Measurements from ENCODE around the gene CCDC87. TPM values are rescaled to one million over a fixed set of nuclear protein-coding genes. Genes with fewer than 3 reads are reported as not detected.

Gene CCDC87
- total and polyA plus RNA-seq, 2 experiments from 2014 or later = 0.39 to 1.2 TPM

DNA sequence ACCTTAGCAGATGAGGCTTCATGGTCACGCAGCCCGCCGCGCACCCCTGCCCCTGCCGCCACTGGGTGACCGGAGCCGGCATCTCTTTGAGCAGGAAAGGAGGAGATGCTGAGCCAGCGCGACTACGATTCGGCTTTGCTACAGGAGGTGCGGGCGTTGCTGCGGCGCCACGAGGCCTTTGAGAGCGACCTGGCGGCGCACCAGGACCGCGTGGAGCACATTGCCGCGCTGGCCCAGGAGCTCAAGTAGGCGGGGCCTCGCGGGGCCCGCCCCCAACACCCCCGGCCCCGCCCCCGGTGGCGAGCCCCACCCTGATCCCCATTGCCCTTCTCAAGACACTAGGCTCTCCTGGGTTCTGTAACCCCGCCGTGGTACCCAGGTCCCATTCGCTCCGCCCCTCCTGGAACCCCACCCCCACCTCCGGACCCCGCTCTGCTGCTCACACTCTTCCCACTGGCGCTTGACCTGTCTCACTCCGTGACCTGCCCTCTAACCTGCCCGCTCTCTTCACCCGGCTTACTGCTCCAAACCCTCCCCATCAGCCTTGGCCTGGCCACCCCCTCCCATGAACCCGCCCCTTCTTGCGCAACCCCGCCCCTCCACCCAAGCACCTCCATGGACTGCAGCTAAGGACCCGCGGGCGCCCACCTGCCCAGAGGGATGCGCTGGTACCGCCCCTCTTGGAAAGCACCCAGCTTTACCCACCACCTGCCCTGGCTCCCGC is 33.6 kb downstream of the CCDC87 start:
- peak; percentile 84 for DNase-seq (ENCODE audit: low spot score)
- Histone ChIP-seq H3K4me2 (peak overlapping the region; percentile 60; the same call in 1 of the 2 replicates), H3F3A (replicated peaks; ENCODE audit: low read depth) (0 out of 2 replicates have a peak, but pooled peaks cover 3% of the 10 kb centered on the region), H2AFZ (0 out of 2 replicates have a peak overlapping the region, but pooled peaks have one; percentile 76), H3K4me1 (ENCODE audit: insufficient read depth) (0 out of 2 replicates have a peak, but pooled peaks cover 4% of the 10 kb centered on the region), H4K20me1 (replicated peaks; ENCODE audit: insufficient read depth) (no peaks in the 10 kb centered on the region), H3K4me3 (peak overlapping the region; percentile 41), H3K27me3 (ENCODE audit: insufficient read depth) (no peaks in the 10 kb centered on the region), H3K27ac (ENCODE audit: low read depth) (no peak overlapping the region), H3K36me3 (ENCODE audit: insufficient read depth) (no peaks in the 10 kb centered on the region), H3K79me2 (replicated peaks; ENCODE audit: insufficient read depth) (no peaks in the 10 kb centered on the region), H3K9me2 (ENCODE audit: insufficient read depth) (no peaks in the 10 kb centered on the region)
- peak; percentile 88 for ATAC-seq
- Mint-ChIP-seq H3K27ac (no peak overlapping the region), H3K36me3 (ENCODE audit: low read depth) (peaks cover 14% of the 10 kb centered on the region), H3K27me3 (ENCODE audit: insufficient read depth, low read depth, poor library complexity) (peaks cover 11% of the 10 kb centered on the region), H3K4me3 (no peak overlapping the region), H3K9me3 (no peaks in the 10 kb centered on the region), H3K4me1 (no peaks in the 10 kb centered on the region; the same call in 2 of the 3 replicates)
- TF ChIP-seq ZNF331 (CRISPR knock-in tag; IDR thresholded peaks at IDR 0.05; ENCODE audit: low read depth) = no peak
- TF ChIP-seq POLR2AphosphoS5 (IDR thresholded peaks at IDR 0.05; ENCODE audit: low read depth) = 0 out of 2 replicates have a peak, but pooled peaks have one; percentile 34
- TF ChIP-seq, protein P1, sequence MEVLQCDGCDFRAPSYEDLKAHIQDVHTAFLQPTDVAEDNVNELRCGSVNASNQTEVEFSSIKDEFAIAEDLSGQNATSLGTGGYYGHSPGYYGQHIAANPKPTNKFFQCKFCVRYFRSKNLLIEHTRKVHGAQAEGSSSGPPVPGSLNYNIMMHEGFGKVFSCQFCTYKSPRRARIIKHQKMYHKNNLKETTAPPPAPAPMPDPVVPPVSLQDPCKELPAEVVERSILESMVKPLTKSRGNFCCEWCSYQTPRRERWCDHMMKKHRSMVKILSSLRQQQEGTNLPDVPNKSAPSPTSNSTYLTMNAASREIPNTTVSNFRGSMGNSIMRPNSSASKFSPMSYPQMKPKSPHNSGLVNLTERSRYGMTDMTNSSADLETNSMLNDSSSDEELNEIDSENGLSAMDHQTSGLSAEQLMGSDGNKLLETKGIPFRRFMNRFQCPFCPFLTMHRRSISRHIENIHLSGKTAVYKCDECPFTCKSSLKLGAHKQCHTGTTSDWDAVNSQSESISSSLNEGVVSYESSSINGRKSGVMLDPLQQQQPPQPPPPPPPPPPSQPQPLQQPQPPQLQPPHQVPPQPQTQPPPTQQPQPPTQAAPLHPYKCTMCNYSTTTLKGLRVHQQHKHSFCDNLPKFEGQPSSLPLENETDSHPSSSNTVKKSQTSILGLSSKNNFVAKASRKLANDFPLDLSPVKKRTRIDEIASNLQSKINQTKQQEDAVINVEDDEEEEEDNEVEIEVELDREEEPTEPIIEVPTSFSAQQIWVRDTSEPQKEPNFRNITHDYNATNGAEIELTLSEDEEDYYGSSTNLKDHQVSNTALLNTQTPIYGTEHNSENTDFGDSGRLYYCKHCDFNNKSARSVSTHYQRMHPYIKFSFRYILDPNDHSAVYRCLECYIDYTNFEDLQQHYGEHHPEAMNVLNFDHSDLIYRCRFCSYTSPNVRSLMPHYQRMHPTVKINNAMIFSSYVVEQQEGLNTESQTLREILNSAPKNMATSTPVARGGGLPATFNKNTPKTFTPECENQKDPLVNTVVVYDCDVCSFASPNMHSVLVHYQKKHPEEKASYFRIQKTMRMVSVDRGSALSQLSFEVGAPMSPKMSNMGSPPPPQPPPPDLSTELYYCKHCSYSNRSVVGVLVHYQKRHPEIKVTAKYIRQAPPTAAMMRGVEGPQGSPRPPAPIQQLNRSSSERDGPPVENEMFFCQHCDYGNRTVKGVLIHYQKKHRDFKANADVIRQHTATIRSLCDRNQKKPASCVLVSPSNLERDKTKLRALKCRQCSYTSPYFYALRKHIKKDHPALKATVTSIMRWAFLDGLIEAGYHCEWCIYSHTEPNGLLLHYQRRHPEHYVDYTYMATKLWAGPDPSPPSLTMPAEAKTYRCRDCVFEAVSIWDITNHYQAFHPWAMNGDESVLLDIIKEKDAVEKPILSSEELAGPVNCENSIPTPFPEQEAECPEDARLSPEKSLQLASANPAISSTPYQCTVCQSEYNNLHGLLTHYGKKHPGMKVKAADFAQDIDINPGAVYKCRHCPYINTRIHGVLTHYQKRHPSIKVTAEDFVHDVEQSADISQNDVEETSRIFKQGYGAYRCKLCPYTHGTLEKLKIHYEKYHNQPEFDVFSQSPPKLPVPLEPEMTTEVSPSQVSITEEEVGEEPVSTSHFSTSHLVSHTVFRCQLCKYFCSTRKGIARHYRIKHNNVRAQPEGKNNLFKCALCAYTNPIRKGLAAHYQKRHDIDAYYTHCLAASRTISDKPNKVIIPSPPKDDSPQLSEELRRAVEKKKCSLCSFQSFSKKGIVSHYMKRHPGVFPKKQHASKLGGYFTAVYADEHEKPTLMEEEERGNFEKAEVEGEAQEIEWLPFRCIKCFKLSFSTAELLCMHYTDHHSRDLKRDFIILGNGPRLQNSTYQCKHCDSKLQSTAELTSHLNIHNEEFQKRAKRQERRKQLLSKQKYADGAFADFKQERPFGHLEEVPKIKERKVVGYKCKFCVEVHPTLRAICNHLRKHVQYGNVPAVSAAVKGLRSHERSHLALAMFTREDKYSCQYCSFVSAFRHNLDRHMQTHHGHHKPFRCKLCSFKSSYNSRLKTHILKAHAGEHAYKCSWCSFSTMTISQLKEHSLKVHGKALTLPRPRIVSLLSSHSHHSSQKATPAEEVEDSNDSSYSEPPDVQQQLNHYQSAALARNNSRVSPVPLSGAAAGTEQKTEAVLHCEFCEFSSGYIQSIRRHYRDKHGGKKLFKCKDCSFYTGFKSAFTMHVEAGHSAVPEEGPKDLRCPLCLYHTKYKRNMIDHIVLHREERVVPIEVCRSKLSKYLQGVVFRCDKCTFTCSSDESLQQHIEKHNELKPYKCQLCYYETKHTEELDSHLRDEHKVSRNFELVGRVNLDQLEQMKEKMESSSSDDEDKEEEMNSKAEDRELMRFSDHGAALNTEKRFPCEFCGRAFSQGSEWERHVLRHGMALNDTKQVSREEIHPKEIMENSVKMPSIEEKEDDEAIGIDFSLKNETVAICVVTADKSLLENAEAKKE (CRISPR knock-in tag; IDR thresholded peaks at IDR 0.05) = no peak
- TF ChIP-seq, protein P2, sequence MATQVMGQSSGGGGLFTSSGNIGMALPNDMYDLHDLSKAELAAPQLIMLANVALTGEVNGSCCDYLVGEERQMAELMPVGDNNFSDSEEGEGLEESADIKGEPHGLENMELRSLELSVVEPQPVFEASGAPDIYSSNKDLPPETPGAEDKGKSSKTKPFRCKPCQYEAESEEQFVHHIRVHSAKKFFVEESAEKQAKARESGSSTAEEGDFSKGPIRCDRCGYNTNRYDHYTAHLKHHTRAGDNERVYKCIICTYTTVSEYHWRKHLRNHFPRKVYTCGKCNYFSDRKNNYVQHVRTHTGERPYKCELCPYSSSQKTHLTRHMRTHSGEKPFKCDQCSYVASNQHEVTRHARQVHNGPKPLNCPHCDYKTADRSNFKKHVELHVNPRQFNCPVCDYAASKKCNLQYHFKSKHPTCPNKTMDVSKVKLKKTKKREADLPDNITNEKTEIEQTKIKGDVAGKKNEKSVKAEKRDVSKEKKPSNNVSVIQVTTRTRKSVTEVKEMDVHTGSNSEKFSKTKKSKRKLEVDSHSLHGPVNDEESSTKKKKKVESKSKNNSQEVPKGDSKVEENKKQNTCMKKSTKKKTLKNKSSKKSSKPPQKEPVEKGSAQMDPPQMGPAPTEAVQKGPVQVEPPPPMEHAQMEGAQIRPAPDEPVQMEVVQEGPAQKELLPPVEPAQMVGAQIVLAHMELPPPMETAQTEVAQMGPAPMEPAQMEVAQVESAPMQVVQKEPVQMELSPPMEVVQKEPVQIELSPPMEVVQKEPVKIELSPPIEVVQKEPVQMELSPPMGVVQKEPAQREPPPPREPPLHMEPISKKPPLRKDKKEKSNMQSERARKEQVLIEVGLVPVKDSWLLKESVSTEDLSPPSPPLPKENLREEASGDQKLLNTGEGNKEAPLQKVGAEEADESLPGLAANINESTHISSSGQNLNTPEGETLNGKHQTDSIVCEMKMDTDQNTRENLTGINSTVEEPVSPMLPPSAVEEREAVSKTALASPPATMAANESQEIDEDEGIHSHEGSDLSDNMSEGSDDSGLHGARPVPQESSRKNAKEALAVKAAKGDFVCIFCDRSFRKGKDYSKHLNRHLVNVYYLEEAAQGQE (IDR thresholded peaks at IDR 0.05; ENCODE audit: unreplicated experiment) = no peak
